GM21381 (cell line): ENCODE results near the gene ADORA1.

ENCODE experiments used
- ATAC-seq: cut with Tn5 transposase; IDR thresholded peaks from one replicate; pipeline ENCODE4 v1.9.1; 2021; ENCODE audit warnings: mild to moderate bottlenecking, moderate library complexity; ENCODE audit not compliant: unreplicated experiment

The ADORA1 gene

GRCh38 chr1:203120325-203121153, 7.0 kb upstream of the ADORA1 start:
- ATAC-seq = no peak

- ATAC-seq = no peak
Observed at GRCh38 chr1:203121186-203122015, 6.1 kb upstream of the ADORA1 start.

- no peak for ATAC-seq
Observed at GRCh38 chr1:203122159-203122558, 5.4 kb upstream of the ADORA1 start.

- no peak for ATAC-seq
Observed at GRCh38 chr1:203124011-203124410, 3.5 kb upstream of the ADORA1 start.

GRCh38 chr1:203124546-203125317, 2.8 kb upstream of the ADORA1 start:
- ATAC-seq = no peak

GRCh38 chr1:203126151-203126865, 1.2 kb upstream of the ADORA1 start:
- no peak for ATAC-seq

- no peak for ATAC-seq
Observed at GRCh38 chr1:203126866-203127665, 460 bp upstream of the ADORA1 start.

- no peak for ATAC-seq
Observed at GRCh38 chr1:203128431-203128715, 847 bp downstream of the ADORA1 start.

- ATAC-seq = no peak
Observed at GRCh38 chr1:203128716-203129500, 1.4 kb downstream of the ADORA1 start.

GRCh38 chr1:203129501-203130231, 2.1 kb downstream of the ADORA1 start:
- ATAC-seq = no peak

- no peak for ATAC-seq
Observed at GRCh38 chr1:203130358-203130985, 2.9 kb downstream of the ADORA1 start.

GRCh38 chr1:203131548-203132200, 4.1 kb downstream of the ADORA1 start:
- no peak for ATAC-seq

- no peak for ATAC-seq
Observed at GRCh38 chr1:203133970-203134725, 6.6 kb downstream of the ADORA1 start.

GRCh38 chr1:203135636-203136305, 8.2 kb downstream of the ADORA1 start:
- ATAC-seq = no peak

GRCh38 chr1:203136409-203137042, 9.0 kb downstream of the ADORA1 start:
- no peak for ATAC-seq

- no peak for ATAC-seq
Observed at GRCh38 chr1:203137324-203137723, 9.8 kb downstream of the ADORA1 start.
